Measurements from ENCODE around the gene DNAH6.

DNA sequence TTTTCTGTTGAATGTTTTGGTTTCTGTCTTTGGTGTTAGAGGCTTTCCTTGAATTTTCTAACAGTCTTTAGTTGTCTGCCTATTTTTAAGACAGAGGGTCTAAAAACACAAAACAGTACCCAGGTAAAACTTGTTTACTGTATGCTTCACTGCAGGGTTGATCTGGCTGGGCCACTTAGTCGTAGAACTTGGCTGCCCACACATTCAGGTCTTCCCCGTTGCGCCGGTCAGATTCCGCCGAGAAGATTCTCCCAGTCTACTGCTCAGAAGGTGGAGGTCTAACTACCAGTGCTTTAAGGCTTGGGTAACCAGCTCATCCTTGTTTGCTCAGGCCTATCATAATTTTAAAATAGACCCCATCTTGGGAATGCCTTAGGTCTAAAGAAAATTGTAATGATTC, 24.6 kb upstream of the DNAH6 start:
- TF ChIP-seq, protein P1, sequence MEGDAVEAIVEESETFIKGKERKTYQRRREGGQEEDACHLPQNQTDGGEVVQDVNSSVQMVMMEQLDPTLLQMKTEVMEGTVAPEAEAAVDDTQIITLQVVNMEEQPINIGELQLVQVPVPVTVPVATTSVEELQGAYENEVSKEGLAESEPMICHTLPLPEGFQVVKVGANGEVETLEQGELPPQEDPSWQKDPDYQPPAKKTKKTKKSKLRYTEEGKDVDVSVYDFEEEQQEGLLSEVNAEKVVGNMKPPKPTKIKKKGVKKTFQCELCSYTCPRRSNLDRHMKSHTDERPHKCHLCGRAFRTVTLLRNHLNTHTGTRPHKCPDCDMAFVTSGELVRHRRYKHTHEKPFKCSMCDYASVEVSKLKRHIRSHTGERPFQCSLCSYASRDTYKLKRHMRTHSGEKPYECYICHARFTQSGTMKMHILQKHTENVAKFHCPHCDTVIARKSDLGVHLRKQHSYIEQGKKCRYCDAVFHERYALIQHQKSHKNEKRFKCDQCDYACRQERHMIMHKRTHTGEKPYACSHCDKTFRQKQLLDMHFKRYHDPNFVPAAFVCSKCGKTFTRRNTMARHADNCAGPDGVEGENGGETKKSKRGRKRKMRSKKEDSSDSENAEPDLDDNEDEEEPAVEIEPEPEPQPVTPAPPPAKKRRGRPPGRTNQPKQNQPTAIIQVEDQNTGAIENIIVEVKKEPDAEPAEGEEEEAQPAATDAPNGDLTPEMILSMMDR (IDR thresholded peaks at IDR 0.05): no peak
- TF ChIP-seq EZH2 (IDR thresholded peaks at IDR 0.05): no peak

All from neural progenitor cell (in vitro differentiated cells).